HG03025 (cell line): ENCODE results near the gene TMTC2.

Experiments used
- ATAC-seq: cut with Tn5 transposase; IDR thresholded peaks from one replicate; pipeline ENCODE4 v1.9.1; 2021; ENCODE audit warnings: mild to moderate bottlenecking, moderate library complexity; ENCODE audit not compliant: unreplicated experiment, low FRiP score

The TMTC2 gene

DNA sequence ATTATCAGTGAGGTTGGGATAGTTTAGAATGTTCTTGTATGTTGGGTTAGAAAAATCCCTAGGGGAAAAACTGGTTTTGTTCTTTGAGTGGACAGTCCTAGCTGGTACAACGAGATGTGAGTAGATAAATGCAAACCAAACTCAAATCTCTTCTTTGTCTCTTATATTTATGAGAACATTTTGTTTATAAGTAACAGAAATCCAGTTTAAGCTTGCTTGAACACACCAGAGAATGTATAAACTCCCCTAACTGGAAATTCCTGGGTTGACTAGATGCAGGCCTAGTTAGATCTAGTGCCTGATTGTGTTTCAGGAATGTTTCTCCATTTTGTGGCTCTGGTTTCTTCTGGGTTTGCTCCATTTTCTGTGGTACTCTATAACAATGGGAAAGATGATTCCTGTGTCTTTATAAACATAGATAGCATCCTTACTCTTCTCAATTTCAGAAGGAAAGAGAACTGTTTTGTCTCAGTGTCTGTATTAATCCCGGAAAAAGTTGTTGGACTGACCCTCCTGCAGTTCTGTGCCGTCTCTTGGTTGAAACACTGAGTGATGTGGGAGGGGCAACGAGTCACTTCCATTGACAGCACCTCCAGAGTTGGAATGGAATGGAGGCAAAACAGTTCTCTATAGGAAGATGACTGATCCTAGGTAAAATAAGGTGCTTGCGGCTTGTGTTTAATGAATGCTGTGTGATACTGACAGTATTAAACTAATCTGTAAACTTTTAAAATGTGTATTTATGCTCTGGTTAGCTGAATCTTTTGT, 244.8 kb downstream of the TMTC2 start:
- ATAC-seq: no peak

DNA sequence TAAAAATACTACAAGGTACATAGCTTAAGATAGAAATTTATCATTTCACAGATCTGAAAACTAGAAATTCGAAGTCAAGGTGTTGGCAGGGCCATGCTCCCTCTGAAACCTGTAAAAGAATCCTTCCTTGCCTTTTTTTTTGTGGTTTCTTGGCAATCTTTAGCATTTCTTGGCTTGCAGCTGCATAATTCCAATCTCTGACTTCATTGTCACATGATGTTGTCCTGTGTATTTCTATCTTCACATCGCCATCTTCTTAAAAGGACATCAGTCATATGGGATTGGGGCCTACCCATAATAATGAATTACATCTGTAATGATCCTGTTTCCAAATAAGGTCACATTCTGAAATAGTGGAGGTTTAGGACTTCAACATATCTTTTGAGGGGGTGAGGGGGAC, 250.4 kb downstream of the TMTC2 start:
- no peak for ATAC-seq

DNA sequence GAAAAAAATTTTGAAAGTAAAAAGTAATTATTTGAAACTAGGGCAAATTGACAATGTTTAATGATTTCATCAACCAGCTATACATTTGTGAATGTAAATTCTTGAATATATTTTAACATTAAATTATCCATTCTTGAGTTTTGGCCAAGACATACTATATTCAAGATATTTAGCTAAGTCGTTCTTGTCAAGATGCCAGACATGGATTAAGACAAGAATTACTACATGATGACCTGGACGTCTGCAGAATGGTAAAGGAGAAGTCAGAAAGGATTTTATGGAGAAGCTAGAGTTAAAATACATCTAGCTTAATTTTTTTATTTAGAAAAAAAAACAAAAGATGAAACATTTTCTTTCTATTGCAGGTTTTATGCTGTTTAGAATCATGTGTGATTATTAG, 255.8 kb downstream of the TMTC2 start:
- no peak for ATAC-seq

DNA sequence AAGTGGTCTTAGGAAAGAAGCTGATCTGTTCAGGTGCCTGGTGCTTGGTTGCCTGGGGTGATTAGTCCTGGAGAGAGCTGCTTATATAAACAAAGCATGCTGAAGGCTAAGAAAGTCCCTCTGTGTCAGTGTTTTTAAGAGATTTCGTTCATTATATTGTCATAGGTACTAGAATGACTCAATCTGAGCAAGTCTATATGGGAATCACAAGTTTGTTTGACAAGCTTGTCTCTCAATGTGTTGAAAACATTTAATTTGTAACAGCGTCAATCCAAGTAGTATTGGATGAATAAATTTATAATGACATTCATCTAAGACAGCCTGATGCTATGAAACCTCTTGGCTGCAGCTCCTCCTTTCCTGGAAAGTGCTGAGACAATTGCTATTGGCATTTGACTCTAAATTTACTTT, 256.3 kb downstream of the TMTC2 start:
- no peak for ATAC-seq

DNA sequence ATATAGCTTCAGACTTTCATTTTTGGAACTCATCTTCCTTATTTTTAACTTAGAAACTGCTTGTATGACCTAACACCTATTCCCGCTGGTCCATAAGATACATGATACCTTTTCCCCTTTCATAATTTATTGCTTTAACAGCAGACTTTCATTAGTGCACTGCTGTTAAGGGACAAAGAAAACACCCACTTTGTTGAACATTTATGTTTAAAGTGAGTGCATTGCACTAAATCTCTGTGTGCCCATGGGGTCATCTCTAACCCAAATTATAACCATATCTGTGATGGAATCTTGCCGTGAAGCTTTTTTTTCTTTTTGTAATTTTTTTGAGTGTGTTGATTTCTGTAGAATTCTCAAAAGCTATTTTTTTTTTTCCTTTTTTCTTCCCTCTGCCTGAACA, 261.8 kb downstream of the TMTC2 start:
- ATAC-seq: no peak

DNA sequence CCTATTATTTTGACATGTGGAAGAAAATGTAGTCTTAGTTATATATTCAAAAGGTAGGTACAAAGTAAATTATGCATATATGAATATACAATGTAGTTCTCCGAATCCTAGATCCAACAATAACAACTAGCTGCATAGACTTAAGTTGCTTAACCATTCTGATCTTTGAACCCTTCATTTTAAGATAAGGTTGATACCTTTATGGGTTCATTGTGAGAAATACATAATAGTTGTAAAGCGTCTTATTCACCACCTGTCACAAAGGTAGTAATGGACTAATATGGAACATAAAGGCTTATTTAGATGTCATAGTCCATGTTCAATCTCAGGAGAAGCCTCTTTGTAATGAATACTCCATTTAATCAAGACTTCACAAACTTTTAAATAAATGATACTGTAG, 263.6 kb downstream of the TMTC2 start:
- ATAC-seq: no peak

DNA sequence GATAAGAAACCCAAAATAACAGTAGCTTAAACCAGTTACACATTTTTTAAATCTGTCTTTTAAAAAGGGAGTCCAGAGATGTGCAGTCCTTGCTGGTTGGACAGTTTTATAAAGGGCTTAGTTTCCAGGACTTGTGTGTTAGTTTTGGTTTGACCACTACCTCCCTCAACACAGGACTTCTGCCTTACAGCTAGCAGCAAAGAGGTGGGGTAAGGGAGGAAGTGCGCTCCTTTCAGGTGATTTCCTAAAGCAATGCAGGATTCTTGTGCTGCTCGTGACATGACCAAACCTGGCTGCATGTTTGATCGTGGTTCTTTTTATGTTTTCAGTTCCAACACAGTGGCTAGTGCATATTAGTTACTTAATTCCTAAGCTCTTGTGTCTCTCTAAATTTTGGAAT, 266.2 kb downstream of the TMTC2 start:
- ATAC-seq: no peak

DNA sequence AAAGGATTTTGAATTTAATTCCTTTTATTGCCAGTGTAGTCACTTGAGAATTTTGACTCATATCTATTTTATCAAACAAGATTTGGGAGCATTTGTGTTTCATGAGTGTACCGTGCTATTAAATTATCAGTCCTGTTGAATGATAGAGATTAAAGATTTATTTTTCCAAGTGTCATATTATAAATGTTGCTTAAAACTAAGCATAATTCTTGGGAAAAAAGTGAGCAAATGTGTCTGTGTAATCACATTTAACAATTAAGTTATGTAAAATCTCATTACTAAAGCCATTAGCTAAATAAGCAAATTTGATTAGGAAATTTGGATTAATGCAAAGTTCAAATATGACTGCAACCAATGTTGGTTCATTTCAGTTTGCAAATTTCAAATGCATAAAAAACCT, 266.7 kb downstream of the TMTC2 start:
- ATAC-seq: no peak

DNA sequence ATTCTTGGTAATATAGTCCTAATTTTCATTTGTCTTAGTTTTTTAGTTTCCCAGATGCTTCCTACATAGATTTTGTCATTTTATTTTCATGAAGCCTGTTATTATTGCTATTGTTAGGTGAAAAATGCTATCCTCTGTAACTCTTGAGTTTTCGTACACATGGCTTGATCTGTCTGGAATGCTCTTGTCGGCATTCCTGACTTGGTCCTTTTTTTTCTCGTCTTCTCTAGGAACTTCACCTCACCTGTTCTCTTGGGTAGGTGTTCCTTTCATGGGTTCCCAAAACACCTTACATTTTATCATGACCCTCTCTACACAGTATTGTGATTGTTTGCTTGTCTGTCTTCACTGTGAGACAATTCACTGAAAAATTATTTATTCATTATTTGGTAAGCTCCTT, 267.4 kb downstream of the TMTC2 start:
- ATAC-seq: no peak

DNA sequence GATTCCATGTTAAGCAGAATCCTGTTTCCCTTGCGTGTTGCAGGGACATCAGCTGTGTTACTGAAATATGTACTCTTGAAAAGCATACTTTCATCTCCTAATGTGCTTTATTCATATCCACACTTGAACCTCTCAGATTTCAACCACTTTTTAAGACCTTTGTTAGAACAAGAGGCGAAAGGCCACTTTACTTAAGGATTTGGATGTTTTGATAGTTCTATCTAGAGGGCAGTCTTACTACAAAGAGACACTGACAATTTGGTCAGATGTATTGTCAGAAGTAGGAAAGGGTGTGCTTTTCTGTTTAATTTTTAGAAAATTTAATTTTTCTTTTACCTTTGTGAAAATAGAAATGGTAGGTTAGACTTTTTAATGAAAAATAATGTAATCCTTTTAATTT, 267.9 kb downstream of the TMTC2 start:
- ATAC-seq: no peak

DNA sequence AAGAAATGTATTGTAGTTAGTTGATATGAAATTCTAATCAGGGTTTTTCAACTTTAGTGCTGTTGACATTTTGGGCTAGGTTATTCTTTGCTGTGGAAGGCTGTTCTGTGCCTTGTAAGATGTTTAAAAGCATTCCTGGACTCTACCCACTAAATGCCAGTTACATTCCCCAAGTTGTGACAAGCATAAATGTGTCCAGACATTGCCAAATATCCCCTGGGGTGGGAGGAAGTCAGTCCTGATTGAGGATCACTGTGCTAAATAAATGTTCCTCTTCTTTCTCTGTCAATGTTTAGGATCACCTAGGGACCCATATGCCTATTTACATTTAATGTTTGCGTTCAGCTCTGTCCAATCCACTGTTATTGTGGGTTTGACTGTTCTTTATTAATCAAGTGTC, 268.3 kb downstream of the TMTC2 start:
- no peak for ATAC-seq

DNA sequence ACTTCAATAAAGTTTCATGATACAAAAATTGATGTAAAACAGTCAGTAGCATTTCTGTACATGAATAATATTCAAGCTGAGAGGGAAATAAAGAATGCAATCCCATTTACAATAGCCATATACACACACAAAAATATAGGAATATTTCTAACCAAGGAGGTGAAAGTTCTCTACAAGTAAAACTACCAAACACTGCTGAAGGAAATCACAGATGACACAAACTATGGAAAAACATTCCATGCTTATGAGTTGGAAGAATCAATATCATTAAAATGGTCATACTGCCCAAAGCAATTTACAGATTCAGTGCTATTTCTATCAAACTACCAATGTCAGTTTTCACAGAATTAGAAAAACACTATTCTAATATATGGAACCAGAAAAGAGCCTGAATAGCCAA, 272.3 kb downstream of the TMTC2 start:
- ATAC-seq: no peak

DNA sequence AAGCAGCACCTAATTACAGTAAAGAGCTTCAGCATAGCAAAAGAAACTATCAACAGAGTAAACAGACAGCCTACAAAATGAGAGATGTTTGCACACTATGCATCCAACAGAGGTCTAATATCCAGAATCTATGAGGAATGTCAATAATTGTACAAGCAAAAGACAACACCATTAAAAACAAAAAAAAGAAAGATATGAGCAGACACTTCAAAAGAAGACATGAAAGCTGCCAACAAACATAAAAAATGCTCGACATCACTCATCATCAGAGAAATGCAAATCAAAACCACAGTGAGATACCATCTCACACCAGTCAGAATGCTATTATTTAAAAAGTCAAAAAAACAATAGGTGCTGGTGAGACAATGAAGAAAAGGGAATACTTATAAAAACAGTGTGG, 273.1 kb downstream of the TMTC2 start:
- ATAC-seq: no peak

DNA sequence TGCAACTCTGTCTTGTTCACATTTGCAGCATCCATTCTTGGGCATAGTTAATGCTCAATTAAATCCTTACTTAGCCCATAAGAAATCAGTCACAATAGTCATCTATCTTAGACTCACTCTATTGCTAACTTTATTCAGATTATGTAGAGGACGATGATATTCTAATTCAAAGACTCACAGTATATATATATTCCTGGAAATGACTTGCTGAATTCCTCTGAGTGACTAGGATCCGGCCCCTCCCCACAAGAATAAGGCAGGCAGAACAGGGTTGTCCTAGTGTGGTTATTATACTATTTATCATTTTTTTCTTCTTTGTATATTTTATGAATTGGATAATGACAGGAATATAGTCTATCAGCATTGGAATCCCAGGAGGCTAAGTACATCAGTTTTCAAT, 275.1 kb downstream of the TMTC2 start:
- no peak for ATAC-seq

DNA sequence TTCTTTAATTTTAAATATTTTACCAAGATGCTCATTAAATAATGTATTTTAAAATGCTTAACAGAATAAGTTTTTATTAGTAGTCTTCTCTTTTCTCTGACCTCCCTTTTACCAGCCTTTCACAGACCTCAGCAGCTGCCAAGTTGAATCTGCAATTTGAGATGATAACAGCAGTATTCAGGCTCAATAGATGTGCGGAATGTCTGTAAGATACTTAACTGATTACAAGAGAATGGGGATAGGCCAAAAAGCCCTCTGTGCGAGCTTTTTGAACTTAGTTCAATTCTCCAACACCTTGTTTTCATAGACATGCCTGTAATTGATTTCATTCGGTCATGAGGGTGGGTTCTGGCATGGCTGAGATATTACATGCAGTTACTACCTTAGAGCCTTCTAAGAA, 277.2 kb downstream of the TMTC2 start:
- no peak for ATAC-seq

DNA sequence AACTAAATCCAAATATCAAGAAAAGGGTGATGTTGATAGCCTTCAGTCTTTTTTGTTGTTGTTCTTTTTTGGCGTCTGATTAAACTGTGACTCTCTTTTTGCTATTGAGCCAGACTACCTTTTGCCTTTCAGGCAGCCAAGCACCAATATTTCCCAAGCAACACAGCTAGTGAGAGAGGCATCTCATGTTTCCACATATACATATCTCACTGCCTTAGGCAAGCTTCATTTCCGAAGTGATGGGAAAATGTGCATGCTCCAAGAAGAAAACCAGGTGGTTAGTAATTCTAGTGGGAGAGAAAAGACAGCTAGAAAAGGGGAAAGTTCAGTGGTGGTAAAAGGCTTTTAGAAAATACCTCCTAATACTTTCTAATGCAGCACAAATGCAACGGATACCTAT, 277.7 kb downstream of the TMTC2 start:
- no peak for ATAC-seq

DNA sequence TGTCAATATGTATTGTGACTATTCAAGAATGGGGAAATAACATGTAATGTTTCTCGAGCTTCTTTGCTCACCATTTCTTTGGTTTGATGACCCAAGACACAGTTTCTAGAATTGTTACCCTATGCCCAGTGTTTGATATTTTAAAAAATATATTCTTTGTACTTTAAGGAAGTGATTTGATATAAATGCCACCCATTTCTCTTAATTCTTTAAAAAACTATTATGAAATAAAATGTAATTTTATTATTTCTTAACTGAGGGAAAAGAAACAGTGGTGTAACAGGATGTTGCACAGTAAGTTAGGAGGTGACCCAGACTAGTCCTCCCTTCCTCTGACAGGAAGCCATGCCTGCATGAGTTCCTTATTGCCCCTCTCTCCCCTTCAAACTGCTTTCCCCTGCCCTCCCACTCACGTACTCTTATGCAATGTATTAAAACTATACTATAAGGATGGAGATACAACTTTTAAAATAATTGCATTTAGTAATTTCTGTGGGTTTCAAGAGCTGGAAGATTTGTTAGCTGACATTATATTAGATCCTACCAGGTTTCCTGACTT, 279.4 kb downstream of the TMTC2 start:
- no peak for ATAC-seq

DNA sequence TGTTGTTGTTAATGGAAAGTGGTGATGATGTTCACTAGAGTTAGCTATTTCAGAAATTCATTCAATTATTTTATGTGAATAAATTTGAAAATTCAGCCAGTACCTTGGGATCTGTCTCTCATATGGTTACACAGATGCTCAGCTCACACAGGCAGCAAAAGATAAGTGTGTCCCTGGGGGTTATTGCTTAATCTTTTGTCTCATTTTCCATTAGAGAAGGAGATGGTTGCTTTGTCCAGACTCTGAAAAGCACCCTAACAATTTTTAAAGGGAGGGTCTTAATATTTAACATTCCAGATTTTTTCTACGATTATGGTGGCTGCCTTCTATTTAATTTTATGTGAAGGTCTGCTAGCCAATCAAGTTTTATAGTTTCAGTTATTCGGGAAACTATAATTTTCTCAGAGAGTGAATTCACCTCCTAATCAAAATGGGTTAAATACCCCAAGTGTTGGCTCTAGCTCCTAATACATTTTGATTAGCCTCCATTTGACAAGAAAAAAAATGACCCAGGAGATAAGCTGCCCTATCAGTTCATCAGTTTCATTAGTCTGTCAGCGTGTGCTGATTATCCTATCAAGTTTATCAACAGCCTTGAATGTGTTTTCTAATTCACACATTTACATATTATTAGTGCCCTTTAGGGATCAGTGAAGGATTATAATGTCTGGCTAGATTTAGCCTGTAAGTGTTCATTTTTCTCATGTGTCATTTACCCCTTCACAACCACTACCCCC, 282.1 kb downstream of the TMTC2 start:
- ATAC-seq: no peak

DNA sequence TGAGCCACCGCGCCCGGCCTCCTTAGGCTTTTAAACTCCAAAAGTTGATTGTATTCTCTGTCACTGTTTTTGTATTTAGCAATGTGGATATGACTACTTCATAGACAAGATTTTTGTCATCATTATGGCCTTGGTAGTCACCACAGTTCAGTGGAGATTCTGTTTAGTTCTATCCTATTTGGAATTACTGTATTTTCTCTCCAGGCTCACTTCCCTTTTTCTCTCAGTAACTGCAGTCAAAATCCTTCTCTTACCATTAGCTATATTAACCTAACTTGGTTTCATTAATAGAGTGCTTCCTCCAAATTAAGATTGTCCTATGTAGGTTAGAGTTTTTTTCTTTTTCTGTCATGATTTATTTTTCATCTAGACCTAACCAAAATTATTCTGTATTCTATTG, 283.9 kb downstream of the TMTC2 start:
- ATAC-seq: no peak

DNA sequence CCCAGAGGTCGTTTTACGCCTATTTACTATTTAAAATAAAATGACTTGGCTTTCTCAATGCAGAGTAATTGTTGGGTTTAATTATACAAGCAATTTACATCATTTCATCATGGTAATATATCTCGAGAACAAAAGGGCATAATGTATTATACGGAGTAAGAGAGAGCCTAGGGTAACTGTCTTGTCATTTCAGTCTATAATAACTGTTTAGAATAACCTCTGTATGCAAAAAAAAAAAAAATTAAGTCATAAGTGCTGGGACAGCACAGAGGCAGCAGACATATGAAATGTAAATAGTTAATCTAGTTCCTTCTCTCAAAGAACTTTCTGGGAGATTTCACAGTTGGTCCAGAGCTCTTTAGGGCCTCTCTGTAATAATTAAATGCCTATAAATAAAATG, 284.9 kb downstream of the TMTC2 start:
- ATAC-seq: no peak

DNA sequence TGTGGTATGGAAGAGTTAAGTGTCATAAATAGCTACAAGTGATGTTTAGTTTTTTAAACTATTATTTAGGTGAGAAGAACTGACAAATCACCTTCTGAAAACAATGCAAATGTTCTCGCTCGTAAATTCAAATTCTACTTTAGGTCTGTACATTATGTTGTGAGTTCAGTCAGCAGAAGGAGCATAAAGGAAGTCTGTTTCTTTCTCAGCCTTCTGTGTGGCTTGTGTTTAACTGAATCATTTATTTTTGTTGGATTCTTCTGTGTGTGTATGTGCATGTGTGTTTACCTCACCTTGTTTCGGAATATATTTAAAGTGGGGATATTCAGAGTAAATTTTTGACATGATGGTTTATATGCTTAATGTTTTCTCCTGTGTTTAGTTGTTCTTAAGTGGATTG, 285.9 kb downstream of the TMTC2 start:
- ATAC-seq: no peak

DNA sequence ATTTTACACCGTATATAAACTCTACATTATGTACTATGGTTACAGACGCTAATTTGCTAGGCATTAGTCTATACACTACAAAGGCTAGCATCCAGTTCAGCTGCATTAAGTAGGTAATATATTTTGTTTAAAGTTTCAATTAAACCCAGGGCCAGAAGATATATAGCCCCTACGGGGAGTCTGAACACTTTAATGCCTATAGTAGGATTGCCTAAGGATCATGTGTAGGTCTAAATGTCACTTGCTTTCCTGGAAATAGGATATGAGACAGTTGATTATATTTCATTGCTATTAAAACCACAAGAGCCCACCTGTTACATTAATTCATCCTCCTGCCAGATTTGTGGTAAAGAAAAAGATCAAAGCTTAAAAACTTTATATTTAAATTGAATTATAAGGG, 286.9 kb downstream of the TMTC2 start:
- no peak for ATAC-seq
